ENCODE data around the gene PKD1L1.

Gene PKD1L1

DNA sequence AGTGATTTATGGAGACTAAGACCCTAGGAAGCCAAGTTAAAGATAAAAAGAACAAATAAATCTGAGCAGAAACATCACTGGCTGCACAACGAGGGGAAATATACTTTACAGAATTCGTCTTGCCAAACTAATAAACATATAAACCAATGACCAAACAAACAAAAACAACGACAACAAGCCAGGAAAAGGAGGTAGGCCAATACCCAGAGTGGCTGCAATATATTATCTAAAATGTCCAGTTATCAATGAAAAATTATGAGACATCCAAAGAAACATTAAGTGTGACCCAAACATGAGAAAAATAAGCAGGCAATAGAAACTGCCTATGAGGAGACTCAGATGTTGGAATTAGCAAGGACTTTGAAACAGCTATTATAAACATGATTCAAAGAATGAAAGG is 81.0 kb downstream of the PKD1L1 start:
- no peak for DNase-seq

DNA sequence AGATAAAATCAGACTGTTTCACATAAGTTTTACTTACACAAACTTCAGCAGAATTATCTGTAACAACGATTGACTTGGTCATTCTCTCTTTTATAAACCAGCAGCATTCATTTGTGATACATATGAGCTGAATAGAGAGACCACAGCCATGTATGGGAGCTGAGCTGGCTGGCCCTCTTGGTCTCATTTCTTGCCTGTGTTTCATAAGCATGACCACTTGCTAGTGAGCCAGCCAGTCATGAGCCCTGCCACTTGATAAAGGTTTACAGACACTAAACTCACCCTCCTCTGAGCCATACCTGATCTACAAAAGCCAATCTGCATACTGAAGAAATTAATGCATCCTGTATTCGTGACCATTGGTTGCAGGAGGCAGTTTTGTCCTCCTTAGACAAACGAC is 82.1 kb downstream of the PKD1L1 start:
- no peak for DNase-seq

DNA sequence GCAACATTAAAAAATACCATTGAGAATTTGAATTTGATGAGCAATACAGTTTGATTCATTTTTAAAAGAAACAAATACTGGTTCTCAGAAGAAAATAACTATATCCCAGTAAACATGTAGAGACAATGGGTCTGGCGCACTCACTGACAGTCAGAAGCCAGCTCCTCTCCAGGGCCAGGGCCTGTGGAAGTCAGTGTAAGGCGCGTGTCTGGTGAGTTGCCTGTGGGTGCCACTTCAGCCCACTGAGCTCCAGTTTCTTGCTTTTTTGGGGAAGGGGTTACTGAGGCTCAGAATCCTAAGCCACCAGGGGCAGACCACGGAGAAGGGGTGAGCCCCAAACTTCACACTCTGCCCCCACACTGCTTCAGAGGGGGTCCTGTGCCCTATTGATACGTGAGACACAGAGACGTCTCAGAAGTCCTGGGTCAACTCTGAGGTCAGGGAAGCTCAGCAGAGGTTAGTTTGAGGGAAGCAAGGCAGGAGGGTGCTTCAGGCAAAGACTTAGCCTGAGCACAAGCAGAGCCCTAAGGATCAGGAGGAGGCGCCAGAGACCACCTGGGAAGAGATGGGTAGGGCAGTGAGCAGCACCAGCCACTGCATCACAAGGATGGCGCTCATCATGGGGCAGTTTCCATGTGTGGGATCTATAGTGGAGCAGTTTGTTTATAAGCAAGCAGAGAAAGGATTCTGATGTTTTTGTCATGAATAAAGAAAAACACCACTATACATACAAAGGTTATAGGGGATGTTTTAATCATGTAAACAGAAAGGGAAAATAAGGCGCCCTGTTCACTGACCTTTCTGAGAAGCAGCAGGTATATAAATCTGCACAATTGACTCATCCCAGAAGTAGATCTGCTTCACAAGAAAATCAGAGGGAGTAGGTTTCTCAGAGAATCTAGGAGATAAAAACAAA is 95.7 kb downstream of the PKD1L1 start:
- DNase-seq, result no peak

DNA sequence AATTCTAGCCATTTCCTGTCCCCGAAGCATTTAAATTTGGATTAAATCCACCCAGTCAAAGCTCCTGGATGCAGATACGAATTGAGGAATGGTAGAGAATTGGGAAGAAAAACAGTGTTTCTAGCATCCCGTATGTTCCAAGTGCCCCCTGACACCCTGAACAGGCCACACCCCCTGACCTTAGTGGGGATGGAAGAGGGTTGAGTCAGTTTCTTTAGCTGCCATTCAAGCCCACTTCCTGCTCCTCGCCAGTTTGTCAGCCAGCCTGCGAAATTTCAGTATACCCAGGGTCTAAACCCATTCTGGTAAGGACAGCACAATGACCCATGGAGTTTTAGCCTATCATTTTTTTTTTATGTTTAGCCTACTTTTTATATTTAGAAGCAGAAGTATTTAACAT is 101.1 kb downstream of the PKD1L1 start:
- DNase-seq, result no peak

DNA sequence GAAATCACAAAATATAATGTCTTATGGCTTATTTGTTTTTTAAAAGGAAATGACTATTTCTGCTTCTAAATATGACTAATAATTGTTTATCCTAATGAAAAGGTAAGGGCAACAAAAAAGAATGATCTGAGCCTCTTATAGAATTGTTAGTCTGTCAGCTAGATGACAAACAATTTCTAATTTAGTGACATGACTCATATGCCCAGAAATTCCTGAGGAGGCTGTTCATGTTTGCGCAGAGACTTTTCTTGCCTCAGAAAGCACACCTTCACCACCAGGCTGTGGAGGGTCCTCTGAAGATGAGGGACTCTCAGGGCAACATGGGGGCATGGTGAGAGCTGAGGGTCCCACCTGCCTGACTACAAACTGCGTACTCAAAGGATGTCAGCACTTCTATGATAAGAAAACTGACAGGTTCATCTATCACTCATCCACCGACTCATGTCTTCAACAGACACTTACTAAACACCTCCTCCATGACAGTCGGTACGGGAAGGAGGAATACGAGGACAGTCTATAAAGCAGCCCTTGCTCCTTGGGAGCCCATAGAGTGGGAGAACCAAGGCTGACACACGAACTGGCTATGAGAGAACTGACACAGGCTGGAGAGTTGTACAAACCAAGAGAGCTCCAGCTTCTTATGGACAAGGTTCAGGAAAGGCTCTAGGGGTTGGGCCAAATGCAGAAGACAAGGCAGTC is 102.0 kb downstream of the PKD1L1 start:
- no peak for DNase-seq

DNA sequence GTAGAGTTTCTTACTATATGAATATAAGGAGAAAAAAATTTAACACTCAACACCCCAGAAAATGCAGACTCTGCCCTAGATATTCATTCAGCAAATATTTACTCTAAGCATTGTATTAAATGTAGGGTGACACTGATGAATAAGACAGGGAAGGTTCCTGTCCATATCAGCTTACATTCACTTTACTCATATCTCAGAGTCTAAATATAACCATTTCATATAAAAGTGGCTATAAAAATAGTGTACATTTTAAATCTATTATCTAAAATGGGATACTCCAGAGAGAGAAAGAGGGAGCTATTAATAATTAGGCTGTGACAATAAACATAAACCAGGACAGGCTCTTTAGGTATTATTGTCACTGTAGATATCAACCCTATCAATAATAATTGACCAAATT is 104.0 kb downstream of the PKD1L1 start:
- no peak for DNase-seq

DNA sequence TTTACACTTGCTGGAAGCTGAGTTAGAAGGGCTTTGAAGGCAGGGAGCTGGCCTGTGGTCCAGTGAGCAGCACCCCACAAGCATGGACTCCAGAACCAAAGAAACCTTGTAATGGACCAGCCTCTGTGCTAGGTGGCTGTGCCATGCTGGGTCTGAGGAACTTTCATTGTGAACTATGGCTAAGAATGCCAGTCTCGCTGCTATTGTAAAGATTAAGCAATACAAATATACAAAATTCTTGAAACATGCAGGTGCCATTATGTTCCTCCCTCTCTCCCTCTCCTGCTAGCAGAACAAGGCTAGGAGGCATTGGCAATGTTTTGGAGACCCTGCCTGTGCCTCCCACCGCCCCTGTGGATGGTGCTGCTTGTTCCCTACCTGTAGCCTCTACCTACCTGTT is 105.0 kb downstream of the PKD1L1 start:
- no peak for DNase-seq

DNA sequence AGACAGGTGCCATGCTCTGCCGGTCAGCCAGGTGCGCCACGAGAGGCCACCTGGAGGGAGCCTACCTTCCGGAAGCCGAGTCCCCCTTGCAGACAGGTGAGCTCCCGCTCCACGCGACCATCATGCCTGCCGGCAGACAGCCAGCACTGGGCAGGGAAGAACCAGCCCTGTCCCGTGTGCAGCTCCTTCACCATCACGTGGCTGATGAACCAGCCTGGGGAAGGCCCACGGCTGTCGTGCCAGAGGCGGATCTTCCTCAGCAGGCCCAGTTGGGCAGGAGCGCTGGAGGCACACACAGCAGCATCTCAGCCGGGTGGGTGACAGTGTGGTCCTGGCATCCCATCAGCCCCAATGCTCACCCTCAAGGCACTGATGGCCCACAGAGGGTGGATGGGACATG is 108.9 kb downstream of the PKD1L1 start:
- no peak for DNase-seq

DNA sequence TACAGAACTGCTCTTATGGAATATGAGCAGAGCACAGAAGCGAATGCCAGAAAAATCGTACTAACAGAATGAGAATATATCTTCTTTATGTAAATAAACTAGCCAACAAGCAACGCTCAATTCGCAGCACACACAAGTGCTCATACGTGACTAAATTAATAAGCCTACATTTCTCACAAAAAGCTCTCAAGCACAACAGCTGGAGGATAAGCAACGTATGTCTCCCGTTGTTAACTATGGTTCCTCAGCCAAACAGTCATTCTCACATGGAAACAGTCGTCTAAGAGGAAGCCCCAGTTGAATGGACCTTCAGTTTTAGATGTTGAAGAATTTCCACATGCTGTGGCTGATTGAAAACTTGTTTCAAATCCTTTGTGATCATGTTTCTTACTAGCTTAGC is 110.4 kb downstream of the PKD1L1 start:
- DNase-seq, result no peak

DNA sequence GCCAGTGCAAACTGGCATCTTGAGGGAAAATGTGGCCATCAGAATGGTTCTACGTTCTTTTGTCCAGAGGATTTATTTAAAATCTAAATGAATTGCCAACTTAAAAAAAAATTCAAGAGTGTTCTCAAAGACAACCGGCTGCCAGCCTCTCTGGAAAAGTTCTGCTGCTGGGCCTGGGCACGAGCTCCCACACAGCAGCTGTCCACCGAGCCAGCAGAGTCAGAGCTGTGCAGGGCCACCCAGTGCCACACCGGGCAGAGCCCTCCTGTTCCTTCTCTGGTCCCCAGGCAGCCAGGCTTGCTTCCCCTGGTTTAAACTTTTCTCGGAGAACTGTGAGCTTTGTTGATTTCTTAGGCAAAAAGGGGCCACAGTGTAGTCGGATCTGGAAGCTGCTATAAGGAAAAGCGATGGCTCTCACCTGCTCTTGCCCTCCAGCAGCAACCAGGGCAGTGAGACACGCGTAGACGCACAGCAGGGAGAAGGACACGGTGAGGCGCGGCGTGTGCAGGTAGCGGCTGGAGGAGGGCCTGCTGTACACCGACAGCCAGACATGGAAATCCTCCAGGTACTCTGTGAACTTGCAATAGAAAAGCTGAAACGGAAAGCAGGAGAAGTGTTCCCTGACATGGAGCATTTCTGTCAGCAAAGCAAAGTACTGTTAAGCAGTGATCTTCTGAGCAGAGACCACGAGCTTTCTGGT is 111.6 kb downstream of the PKD1L1 start:
- DNase-seq, result no peak

DNA sequence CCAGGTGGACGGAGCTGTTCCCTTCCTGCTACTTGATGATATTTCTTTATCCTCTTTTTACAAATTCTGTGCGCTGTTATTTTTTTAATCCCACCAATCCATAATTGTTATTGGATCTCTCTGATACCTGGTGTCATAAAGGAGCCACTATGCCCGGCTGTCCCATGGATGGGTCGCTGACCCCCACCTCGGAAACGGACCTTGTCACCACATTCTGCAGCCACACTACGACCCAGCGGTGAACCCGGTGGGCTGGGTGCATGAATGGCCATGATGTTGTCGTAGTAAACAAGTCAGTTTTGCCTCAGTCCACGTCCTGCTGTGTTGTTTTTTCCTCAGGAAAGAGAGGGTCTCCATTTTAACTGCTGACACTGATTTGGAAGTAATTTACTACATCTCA is 112.2 kb downstream of the PKD1L1 start:
- no peak for DNase-seq

DNA sequence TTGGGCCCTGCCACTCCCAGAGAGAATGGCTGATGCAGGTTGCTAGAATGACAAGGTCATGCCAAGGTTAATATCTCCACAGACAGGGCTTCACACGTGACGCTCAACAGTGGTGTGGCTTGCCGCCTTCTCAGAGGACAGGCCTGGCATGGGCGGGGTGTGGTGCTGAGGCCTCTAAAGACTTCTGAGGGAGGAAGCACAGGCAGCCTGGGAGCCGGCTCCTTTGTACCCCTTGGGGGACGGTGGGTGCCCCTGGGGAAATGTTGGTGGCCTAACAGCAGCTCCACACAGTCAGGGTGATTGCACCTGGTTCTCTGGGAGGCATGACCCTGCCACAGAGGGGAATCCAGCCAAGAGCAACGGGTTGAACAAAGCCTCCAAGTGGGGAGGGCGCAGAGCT is 115.1 kb downstream of the PKD1L1 start:
- no peak for DNase-seq

DNA sequence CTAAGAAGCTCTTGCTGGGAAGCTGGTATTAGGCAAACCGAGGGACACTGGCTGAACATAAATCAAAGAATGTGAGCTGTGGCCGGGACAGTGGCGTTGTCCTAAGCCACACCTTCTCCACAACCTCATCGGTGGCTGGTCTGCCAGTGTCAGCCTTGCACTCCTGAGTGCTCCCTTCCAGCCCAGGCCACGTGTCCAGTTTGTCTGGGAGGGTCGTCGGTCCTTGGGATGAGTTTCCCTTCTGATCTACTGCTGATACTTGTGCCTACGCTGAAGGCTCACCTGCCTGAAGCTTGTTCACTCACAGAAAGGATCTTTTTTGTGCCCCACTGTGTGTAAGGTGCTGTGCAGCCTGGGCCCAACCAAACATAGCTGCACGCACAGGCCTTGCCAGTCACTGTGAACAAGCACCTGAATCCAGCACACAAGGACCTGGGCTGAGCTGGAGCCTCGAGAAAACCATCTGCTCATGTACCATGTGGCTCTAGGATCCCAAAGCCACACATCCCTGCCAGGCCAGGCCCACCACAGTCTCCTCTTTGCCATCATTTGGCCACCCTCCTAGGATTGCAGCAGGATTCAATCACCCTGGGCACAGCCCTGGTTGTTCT is 116.1 kb downstream of the PKD1L1 start:
- no peak for DNase-seq

DNA sequence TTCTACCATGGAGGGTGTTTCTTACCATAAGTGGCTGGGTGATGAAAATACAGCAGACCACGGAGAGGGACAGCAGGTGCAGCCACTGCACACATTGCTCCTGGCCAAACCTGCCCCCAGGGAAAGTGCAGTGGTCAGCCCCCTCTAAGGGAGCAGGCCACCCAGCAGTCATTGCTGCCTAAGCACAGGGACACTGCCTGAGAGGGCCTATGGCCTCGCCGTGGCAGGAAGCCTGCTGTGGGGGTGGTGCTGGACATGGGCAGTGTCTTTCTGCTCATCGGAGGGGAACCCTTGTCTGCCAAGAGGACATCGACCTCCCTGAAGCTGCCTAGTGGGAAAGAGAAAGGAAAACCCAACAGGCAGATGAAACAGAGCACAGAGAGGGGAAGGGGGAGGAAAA is 118.3 kb downstream of the PKD1L1 start:
- no peak for DNase-seq

DNA sequence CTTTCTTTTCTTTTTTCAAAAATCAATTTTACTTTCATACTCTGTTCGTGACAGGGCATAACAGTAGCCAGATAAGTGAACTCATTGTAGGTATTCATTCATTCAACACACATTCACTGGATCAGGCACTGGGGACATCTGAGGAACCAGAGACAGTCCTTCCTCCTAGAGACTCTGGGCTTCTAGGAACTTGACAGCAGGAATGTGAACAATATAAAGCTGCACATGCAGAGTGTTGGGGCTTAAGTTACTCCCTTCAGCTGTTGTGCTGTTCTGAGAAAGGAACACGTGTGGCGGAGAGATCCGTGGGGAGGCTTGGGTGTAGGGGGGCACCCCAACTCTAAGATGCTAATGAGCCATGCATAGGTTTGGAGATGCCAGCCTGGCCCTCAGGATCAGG is 120.4 kb downstream of the PKD1L1 start:
- DNase-seq, result no peak

DNA sequence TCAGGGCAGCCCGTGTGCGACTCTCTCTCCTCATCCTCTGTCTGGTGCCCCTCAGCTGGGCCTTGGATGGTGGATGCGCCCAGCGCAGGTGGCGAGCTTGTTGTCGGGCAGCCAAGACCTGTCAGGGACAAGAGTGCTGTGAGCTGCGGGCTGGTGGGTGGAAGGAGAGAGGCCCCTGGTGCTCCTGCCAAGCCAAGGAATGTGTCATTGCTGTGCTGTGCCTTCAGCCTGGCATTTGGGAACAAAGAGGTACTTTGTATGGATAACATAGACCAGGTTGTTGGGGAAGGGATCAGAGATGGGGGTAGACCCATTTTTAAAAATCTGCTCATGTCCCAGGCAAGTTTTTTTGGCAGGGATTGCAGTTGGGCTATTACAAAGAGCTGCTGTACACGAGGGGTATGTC is 120.9 kb downstream of the PKD1L1 start:
- no peak for DNase-seq

DNA sequence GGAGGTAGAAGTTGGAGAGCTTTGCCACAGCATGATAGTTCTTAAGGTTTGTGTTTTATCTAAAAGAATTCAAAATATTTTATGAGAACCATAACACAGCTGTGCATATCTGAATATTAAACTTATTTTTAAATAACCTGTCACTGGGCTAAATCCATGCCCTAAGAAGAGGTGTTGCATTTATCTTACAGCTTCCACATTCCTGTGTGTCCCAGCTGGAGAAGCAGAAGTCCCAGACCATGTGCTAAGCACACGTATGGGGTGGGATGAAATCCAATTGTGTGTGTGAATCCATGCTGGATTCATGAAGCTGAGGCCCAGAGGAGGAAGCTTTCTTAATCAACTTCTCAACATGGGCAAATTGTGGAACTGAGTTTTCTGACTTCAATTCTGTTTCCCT is 121.5 kb downstream of the PKD1L1 start:
- no peak for DNase-seq

DNA sequence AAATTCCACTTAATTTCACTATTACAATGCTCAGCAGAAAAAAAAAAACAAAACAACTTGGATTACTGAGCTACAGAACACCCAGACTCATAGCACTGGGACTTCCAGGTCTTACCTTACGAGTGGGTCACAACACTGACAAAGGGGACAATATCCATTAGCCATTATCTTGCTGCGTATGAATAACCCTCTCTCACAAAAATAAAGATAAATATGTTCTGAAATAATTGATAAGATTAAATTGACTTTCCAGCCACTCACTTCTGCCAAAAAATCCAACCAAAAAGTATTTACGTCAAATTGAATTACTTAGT is 128.7 kb downstream of the PKD1L1 start:
- no peak for DNase-seq

DNA sequence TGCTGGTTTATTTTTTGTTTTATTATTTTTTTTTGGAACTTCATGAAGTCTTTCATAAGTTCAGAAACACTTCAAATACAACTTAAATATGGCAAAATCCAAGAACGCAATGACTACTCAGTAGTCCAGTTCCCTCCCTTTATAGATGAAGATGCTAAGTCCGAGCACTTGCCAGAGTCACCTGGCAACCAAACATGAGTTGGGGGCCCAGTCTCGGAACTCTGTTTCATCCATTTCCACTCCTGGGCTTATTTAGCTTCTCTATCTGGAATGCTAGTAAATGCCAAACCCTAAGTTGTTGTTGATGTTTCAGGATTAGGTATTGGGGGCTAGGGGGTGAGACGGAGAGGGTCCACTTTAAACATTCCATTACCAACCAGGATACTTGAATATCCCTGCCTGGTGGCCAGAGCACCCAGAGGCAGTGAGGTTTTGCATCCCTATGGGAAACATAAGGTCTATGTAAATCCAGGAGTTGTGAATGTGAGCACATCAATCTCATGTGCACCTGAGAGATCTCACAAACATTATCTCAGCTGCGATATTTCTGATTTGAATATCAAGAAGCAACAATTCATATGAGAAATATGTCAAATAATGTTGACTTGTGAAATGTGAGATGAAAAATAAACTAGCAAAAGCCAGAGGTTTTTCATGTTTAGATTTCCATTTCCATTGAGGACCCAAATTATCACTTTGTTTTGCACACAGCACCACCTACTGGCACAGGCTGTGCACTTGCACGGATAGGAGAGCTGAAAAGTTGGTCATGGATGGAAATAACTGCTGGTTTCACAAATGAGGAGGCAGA is 129.3 kb downstream of the PKD1L1 start:
- DNase-seq, result peak; percentile 15

DNA sequence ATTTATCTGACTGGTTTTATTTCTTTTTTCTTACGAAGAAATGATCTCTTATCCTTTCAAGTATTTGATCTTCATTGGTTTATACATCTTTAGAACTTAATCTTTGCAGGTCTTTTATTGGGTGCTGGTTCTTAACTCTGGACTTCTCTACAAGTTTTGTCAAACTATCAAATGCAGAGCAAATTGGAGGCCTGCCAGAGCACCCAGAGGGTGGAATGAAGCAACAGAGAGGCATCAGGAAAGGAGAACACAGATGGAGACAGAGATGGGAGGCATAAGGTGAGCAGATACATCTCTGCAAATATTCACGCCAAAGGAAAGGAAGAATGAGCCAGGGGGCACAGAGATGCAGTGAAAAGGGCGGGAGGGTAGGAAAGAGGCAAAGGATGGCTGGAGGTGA is 130.3 kb downstream of the PKD1L1 start:
- DNase-seq, result no peak

DNA sequence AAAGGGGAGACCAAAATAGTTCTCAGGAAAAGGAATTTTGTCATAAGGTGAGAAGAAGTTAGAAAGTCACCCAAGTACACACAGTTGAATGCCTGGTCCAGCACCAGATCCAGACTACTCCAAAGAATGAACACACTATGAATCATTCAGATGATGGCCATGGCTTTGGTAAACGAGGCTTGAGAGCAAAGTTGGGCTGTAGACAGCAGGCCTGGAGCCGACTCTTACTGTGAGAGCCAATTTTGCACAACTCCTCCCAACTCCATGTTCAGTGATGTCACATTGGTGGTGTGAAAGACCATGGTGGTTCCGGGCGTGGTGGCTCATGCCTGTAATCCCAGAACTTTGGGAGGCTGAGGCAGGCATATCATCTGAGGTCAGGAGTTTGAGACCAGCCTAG is 131.6 kb downstream of the PKD1L1 start:
- DNase-seq, result no peak

DNA sequence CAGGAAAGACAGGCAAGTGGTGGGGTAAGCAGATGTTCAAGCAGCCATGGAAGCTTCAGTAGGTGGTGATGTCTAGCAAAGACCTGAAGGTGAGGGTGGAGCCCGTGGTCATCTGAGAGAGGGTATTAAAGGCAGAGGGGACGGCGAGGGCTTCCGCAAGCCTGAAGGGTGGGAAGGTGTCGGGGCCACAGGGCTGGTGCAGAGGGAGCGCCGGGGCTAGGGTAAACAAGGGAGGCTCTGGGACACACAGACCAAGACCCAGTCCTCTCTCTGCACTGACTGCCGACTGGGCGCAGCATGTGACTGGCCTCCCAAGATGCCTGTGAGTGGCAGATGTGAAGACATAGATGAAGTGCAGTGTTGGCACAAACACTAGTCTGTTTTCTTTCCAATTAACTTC is 132.4 kb downstream of the PKD1L1 start:
- DNase-seq, result no peak
